Metanephros (tissue), 1 donor: ENCODE measurements around the gene LAMA3. TPM values are rescaled to one million over a fixed set of nuclear protein-coding genes. Genes with fewer than 3 reads are reported as not detected.

Source experiments
- total RNA-seq: library from RNA; depleted of rRNA; stranded (reverse); fragments of >200 nt; gene quantifications from one replicate; pipeline ENCODE4 v1.2.3, GENCODE V29; 2014

The LAMA3 gene
- total RNA-seq, result 2.3 TPM

DNA sequence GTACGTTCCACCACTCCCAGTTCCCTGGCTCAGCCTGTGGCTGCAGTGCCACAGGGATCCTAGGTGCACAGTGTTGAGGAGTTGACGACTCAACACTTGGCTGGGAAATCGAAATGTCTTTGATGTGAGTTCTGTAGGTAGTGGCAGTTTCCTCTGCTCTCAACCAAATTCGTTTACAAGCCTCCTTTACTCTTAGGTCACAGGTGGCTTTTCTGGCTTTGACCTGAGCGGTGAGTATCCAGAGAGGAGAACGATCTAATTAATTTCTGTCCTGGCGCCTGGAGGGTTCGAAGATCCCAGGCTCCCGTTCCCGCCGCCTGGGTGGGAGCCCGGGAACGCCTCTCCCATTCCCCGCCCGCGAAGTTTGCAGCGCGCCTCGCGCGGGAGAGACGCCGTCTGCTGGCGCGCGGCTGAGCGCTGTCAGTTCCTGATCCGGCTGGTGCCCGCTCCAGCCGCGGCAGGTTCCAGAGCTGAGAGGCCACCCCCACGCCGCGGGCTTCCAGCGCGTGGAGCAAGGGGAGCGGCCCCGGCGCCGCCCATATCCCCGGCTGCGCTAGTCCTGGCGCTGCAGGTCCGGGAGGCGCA is at the start of gene LAMA3:
Gene LAMA3, plus strand, starts transcription at position 423 of the 585 bp plus-strand sequence. CDS start 231 bp downstream, outside the sequence.

GRCh38 chr18:23662309-23663263 is 26.7 kb upstream of the LAMA3 start, which contains the start of gene ANKRD29:
Gene ANKRD29, minus strand, starts transcription at chr18:23662911. Its CDS starts 181 bp downstream, at chr18:23662730.

Other genes with a start within 250 kb of the LAMA3 start
- 56.3 TPM for gene RIOK3, start 236.2 kb upstream of the LAMA3 start, total RNA-seq
- gene RMC1, start 185.9 kb upstream of the LAMA3 start, total RNA-seq, result 21.9 TPM
- 32.1 TPM for gene NPC1, start 102.9 kb upstream of the LAMA3 start, total RNA-seq
- gene ANKRD29, start 26.5 kb upstream of the LAMA3 start, total RNA-seq, result 2.0 TPM